ENCODE results near the gene TIMMDC1.

DNA sequence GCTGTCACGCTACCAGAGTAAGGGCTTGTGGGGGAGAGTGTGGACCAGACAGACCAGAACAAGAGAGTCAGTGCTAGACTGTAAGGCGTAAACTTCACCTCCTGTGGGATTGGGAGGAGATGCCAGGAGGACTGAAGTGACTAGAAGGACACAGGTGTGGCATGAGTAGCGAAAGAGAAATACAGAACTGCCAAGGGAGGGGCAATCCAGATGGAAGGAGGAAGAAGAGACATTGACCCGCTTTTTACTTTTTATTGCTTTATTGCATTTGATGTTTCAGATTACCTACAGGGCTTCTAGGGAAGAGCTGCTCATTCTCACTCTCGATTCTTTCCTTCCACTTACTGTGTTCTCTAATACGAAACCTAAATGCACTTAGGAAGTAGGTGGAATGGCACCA, 27.5 kb upstream of the TIMMDC1 start:
- TF ChIP-seq, protein P1, sequence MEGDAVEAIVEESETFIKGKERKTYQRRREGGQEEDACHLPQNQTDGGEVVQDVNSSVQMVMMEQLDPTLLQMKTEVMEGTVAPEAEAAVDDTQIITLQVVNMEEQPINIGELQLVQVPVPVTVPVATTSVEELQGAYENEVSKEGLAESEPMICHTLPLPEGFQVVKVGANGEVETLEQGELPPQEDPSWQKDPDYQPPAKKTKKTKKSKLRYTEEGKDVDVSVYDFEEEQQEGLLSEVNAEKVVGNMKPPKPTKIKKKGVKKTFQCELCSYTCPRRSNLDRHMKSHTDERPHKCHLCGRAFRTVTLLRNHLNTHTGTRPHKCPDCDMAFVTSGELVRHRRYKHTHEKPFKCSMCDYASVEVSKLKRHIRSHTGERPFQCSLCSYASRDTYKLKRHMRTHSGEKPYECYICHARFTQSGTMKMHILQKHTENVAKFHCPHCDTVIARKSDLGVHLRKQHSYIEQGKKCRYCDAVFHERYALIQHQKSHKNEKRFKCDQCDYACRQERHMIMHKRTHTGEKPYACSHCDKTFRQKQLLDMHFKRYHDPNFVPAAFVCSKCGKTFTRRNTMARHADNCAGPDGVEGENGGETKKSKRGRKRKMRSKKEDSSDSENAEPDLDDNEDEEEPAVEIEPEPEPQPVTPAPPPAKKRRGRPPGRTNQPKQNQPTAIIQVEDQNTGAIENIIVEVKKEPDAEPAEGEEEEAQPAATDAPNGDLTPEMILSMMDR (IDR thresholded peaks at IDR 0.05): no peak
- TF ChIP-seq POLR2A (IDR thresholded peaks at IDR 0.05): no peak
